KMS-11 (cell line): Measurements from ENCODE around the gene FOLR1.
"Not testable (repeated sequence)": the region's sequence is repeated elsewhere in the genome, so short reads cannot be mapped to it uniquely, and the experiment has no call there.

Experiments used
- H2AFZ ChIP-seq: fragments of 200-600 bp; sonication (generic); 2 replicates; pipeline ENCODE4 v1.6.1; 2016; ENCODE audit warnings: antibody characterized with exemption, mixed run types, low read depth
- H3K27ac ChIP-seq: fragments of 200-600 bp; sonication (generic); 2 replicates; pipeline ENCODE4 v1.6.1; 2016; ENCODE audit warnings: mild to moderate bottlenecking, mixed run types
- H3K27me3 ChIP-seq: fragments of 200-600 bp; sonication (generic); 2 replicates; pipeline ENCODE4 v1.6.1; 2017; ENCODE audit warnings: mild to moderate bottlenecking, low read depth, mixed run types, moderate library complexity; ENCODE audit not compliant: insufficient read depth
- H3K36me3 ChIP-seq: fragments of 200-600 bp; sonication (generic); 2 replicates; pipeline ENCODE4 v1.6.1; 2017; ENCODE audit warnings: mild to moderate bottlenecking, mixed run types; ENCODE audit not compliant: insufficient read depth
- H3K4me1 ChIP-seq: fragments of 200-600 bp; sonication (generic); 2 replicates; pipeline ENCODE4 v1.6.1; 2016; ENCODE audit warnings: mild to moderate bottlenecking, low read depth, mixed run types; ENCODE audit not compliant: poor library complexity, severe bottlenecking
- H3K4me2 ChIP-seq: fragments of 200-600 bp; sonication (generic); 2 replicates; pipeline ENCODE4 v1.7.0; 2016; ENCODE audit warnings: mild to moderate bottlenecking, mixed run types
- H3K4me3 ChIP-seq: fragments of 200-600 bp; sonication (generic); IDR thresholded peaks from 2 replicates; pipeline ENCODE4 v1.6.1; 2017; ENCODE audit warnings: low read depth, low read length, mixed read lengths; ENCODE audit not compliant: insufficient read depth
- H3K79me2 ChIP-seq: fragments of 200-600 bp; sonication (generic); 2 replicates; pipeline ENCODE4 v1.6.1; 2016; ENCODE audit warnings: low read depth, mixed run types; ENCODE audit not compliant: insufficient read depth
- H3K9ac ChIP-seq: fragments of 200-600 bp; sonication (generic); 2 replicates; pipeline ENCODE4 v1.6.1; 2016; ENCODE audit warnings: mild to moderate bottlenecking, mixed run types
- H4K20me1 ChIP-seq: fragments of 200-600 bp; sonication (generic); 2 replicates; pipeline ENCODE4 v1.6.1; 2016; ENCODE audit warnings: mild to moderate bottlenecking, mixed run types; ENCODE audit not compliant: insufficient read depth
- CTCF ChIP-seq: fragments of 200-600 bp; sonication (generic); conservative IDR thresholded peaks from 2 replicates; pipeline ENCODE4 v1.6.1; 2017; ENCODE audit warnings: low read depth, mild to moderate bottlenecking, antibody characterized with exemption, low read length, moderate library complexity, mixed read lengths

The FOLR1 gene

GRCh38 chr11:72191961-72192381, at the start of gene FOLR1:
Gene FOLR1 (plus strand): TSS chr11:72192140. CDS start chr11:72192174, 34 bp downstream.
- Histone ChIP-seq H3K27ac (no peak within 1 kb of the TSS), H3K4me3 (no peak within 1 kb of the TSS), H3K4me1 (no peaks in the 10 kb centered on the region), H3K36me3 (no peaks in the 10 kb centered on the region), H3K4me2 (no peak within 1 kb of the TSS), H3K79me2 (no peaks in the 10 kb centered on the region), H4K20me1 (no peaks in the 10 kb centered on the region), H3K27me3 (no peaks in the 10 kb centered on the region), H3K9ac (no peak within 1 kb of the TSS), H2AFZ (no peak within 1 kb of the TSS)
- no peak for TF ChIP-seq CTCF

DNA sequence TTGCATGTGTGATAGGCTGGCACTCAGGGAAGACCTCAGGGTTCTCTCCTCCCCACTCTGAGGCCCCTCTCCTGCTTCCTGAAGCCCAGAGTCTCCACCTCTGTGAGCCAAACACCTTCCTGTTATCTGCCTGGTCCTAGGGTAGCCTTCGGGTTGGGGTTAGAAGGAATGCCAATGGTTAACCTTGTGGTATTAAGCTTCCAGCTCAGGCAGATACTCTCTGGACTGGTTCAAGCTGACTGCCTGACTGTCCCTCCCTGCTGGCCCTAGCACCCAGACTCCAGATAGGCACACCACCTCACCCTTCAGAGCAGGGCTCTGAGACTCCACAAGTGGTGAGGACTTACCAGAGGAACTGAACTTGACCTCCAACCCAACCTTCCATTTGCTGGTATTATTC, 49.4 kb upstream of the FOLR1 start:
- H3K27ac ChIP-seq, result not testable (repeated sequence)

DNA sequence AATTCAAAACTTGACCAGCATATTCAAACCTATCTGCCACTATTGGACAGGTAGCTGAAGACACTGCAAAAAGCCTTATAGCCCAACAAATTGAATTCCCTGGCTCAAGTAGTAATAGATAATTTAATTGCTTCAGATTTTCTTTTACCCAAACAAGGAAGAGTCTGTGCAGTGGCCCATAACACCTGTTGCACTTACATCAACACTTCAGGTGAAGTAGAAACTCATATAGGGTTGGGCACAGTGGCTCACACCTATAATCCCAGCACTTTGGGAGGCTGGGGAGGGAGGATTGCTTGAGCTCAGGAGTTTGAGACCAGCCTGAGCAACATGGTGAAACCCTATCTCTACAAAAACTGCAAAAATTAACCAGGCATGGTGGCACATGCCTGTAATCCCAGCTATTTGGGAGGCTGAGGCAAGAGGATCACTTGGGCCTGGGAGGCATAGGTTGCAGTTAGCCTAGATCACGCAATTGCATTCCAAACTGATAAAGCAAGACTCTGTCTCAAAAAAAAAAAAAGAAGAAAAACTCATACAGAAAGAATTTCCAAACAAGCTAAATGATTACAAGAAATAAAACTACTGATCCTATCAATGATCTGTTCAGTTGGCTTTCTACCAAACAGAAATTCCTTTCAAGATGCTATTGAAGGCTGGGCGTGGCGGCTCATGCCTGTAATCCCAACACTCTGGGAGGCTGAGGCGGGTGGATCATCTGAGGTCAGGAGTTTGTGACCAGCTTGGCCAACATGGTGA, 47.0 kb upstream of the FOLR1 start:
- Histone ChIP-seq H3K27ac (no peak overlapping the region), H3K79me2 (no peaks in the 10 kb centered on the region), H3K4me3 (no peak overlapping the region), H4K20me1 (no peaks in the 10 kb centered on the region), H3K4me1 (peaks cover 4% of the 10 kb centered on the region), H3K36me3 (no peaks in the 10 kb centered on the region), H3K27me3 (no peaks in the 10 kb centered on the region), H3K4me2 (no peak overlapping the region), H2AFZ (no peak overlapping the region), H3K9ac (no peak overlapping the region)
- no peak for TF ChIP-seq CTCF

More for the DNA sequence above, 49.4 kb upstream of the FOLR1 start:
- H3K4me1 ChIP-seq, H3K27me3 ChIP-seq, H2AFZ ChIP-seq, H3K4me2 ChIP-seq, H3K4me3 ChIP-seq, H3K9ac ChIP-seq, H4K20me1 ChIP-seq, H3K36me3 ChIP-seq, H3K79me2 ChIP-seq: not testable (repeated sequence)

- no peaks in the 10 kb centered on the region for H4K20me1 ChIP-seq
- no peaks in the 10 kb centered on the region for H3K27me3 ChIP-seq
- no peak overlapping the region for H3K9ac ChIP-seq
- H3K36me3 ChIP-seq, result no peaks in the 10 kb centered on the region
- no peak overlapping the region for H3K4me2 ChIP-seq
- no peak overlapping the region for H2AFZ ChIP-seq
- H3K27ac ChIP-seq, result no peak overlapping the region
- H3K4me1 ChIP-seq, result peaks cover 4% of the 10 kb centered on the region
- H3K79me2 ChIP-seq, result no peaks in the 10 kb centered on the region
- TF ChIP-seq CTCF, result no peak
- no peak overlapping the region for H3K4me3 ChIP-seq
These were observed 45.3 kb upstream of the FOLR1 start for GRCh38 chr11:72146625-72147024.

GRCh38 chr11:72150882-72151281, 41.1 kb upstream of the FOLR1 start:
- Histone ChIP-seq H3K4me1 (no peaks in the 10 kb centered on the region), H3K4me3 (no peak overlapping the region), H3K36me3 (no peaks in the 10 kb centered on the region), H4K20me1 (no peaks in the 10 kb centered on the region), H3K27ac (no peak overlapping the region), H3K9ac (no peak overlapping the region), H3K79me2 (no peaks in the 10 kb centered on the region), H3K27me3 (no peaks in the 10 kb centered on the region), H3K4me2 (no peak overlapping the region), H2AFZ (no peak overlapping the region)
- TF ChIP-seq CTCF, result no peak

GRCh38 chr11:72153874-72154273, 38.1 kb upstream of the FOLR1 start:
- not testable (repeated sequence) for H3K4me2 ChIP-seq, H3K9ac ChIP-seq, H3K79me2 ChIP-seq, H3K36me3 ChIP-seq, H3K27ac ChIP-seq, H2AFZ ChIP-seq, H3K27me3 ChIP-seq, H4K20me1 ChIP-seq, H3K4me1 ChIP-seq, H3K4me3 ChIP-seq
